Esophagus squamous epithelium (tissue), 4 donors: Measurements from ENCODE around the gene EMD.

Experiments
- CTCF ChIP-seq, 6 experiments: fragments of 450-650 bp in 4 of 6; fragments of 200-600 bp in 2 of 6; sonication (generic) in 2 of 6; IDR thresholded peaks; one replicate each; pipeline ENCODE4 v1.5.1; 2016 to 2019; ENCODE audit warnings: antibody characterized with exemption in 6 of 6, mild to moderate bottlenecking in 4 of 6, moderate library complexity in 4 of 6
- POLR2A ChIP-seq, 4 donors: fragments of 450-650 bp; IDR thresholded peaks; one replicate each; pipeline ENCODE4 v1.6.1; 2017; ENCODE audit warnings: antibody characterized with exemption in 4 of 4, mild to moderate bottlenecking in 4 of 4, moderate library complexity in 3 of 4

DNA sequence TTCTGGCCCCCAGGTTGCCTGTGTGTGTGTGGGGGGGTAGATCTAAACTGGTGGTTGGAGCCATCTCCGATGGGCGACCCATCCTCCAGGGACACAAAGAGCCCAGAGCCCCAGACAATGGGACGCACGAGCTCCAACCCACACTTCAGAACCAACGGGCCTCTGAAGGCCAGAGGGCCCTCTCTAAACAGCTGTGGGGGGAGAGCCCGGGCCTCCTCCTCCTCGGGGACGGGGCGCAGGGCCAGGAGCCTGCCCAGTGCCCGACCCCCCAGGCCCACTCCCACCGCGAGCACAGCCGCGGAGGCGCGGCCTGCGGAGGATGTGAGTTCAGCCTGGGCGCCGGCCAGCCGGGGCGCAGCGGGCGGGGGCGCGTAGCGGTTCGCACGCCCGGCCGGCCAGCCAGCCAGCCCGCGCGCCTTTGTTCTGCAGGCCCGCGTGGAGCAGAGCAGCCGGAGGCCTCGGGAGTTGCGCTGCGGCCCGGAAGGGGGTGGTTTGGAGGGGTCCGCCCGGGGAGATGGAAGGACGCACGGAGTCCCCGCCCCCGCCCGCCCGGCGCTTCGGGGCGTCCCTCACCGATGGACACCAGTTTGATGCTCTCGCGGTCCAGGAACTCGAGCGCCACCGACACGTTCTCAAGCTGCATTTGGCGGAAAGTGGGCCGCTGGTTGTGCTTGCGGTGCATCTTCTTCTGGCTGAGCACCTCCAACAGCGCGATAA is 8.6 kb upstream of the EMD start:
- TF ChIP-seq CTCF (IDR thresholded peaks at IDR 0.05) (no peak), POLR2A (IDR thresholded peaks at IDR 0.05) (no peak)
